ENCODE measurements around the gene ISCA2. TPM values are rescaled to one million over a fixed set of nuclear protein-coding genes. Genes with fewer than 3 reads are reported as not detected.

The ISCA2 gene
- total and polyA plus RNA-seq, 9 of the 15 experiments (the other 6 are each of a cell fraction or from before 2014, with no cell fraction given), result 5.0 to 36.7 (median 18.1) TPM

GRCh38 chr14:74543771-74544438 lies 50.3 kb downstream of the ISCA2 start:
- H4K20me1 ChIP-seq (replicated peaks; ENCODE audit: control insufficient read depth, insufficient read depth, low read length), result no peaks in the 10 kb centered on the region; the same call in 1 of the 2 replicates
- H3K9me3 ChIP-seq (replicated peaks; ENCODE audit: control insufficient read depth, insufficient read depth, low read depth, low read length), result no peaks in the 10 kb centered on the region
- CTCF ChIA-PET (ENCODE audit: low intra/inter-chr PET ratio), result no interaction called here
- in situ Hi-C loops (cut with MboI), result no loop called here
- DNase-seq (ENCODE audit: extremely low read depth in 1 of 4, low spot score in 3 of 4) (no peak), ATAC-seq (no peak), FAIRE-seq (no peak)
- no peak overlapping the region for H3K4me3 ChIP-seq
- H3K27me3 ChIP-seq (ENCODE audit: control insufficient read depth in 2 of 2, insufficient read depth in 2 of 2, low read length in 2 of 2), result peaks cover 7 to 25% of the 10 kb centered on the region in 2 experiments
- no peak for TF ChIP-seq ZNF609 (CRISPR knock-in tag; IDR thresholded peaks at IDR 0.05; ENCODE audit: borderline replicate concordance)
- no peak for TF ChIP-seq ZNF511 (CRISPR knock-in tag; IDR thresholded peaks at IDR 0.05)
- TF ChIP-seq ZNF253 (CRISPR knock-in tag; conservative IDR thresholded peaks at IDR 0.05), result no peak
- no peak for TF ChIP-seq E2F1 (CRISPR knock-in tag; IDR thresholded peaks at IDR 0.05)
- TF ChIP-seq RBFOX2 (IDR thresholded peaks at IDR 0.05; ENCODE audit: low read depth, low read length), result no peak
- no peak for TF ChIP-seq MYBL2 (IDR thresholded peaks at IDR 0.05; ENCODE audit: low read depth)
- TF ChIP-seq MYBL2 (CRISPR knock-in tag; IDR thresholded peaks at IDR 0.05; ENCODE audit: borderline replicate concordance), result no peak
- TF ChIP-seq CCNT2 (IDR thresholded peaks at IDR 0.05; ENCODE audit: borderline replicate concordance, extremely low read depth, insufficient read length, low read depth, low read length), result no peak
- TF ChIP-seq THRB (CRISPR knock-in tag; conservative IDR thresholded peaks at IDR 0.05), result no peak
- H3K4me1 ChIP-seq (replicated peaks in 1 of 2; ENCODE audit: control insufficient read depth in 2 of 2, insufficient read depth in 2 of 2, low read length in 2 of 2), result no peaks in the 10 kb centered on the region
- no peak overlapping the region for H2AFZ ChIP-seq (ENCODE audit: low read depth, low read length)
- no peak overlapping the region for H3K9ac ChIP-seq (ENCODE audit: insufficient read depth in 1 of 2, low read depth in 2 of 2, low read length in 2 of 2)
- intact Hi-C loops (cut with micrococcal nuclease), result no loop called here
- no peak overlapping the region for H3K4me2 ChIP-seq (ENCODE audit: insufficient read depth, low read length)
- no peak overlapping the region for H3K27ac ChIP-seq (ENCODE audit: extremely low read depth, low read depth, low read length)
- H3K79me2 ChIP-seq (ENCODE audit: control insufficient read depth, insufficient read depth, low read length), result no peaks in the 10 kb centered on the region
- 8% methylated on average over 5 of the region's 5 CpGs for WGBS (ENCODE audit: insufficient coverage, low coverage, missing lambda C conversion rate)
- no peaks in the 10 kb centered on the region for H3K9me1 ChIP-seq (ENCODE audit: control insufficient read depth, insufficient read depth, low read length)
- POLR2A ChIA-PET, result no interaction called here
- BruUV-seq (replicated peaks), result no TSS peak
- no peaks in the 10 kb centered on the region for H3K36me3 ChIP-seq (ENCODE audit: control insufficient read depth, insufficient read depth, low read length)

Data from K562 (cell line).